Suprapubic skin (tissue), 4 donors: Measurements from ENCODE around the gene UGT3A1. TPM values are rescaled to one million over a fixed set of nuclear protein-coding genes. Genes with fewer than 3 reads are reported as not detected.

Experiments used
- DNase-seq, 2 donors: peaks; one replicate each; pipeline ENCODE4 v3.0.0-alpha.2; 2019; ENCODE audit warnings: low spot score in 2 of 2
- H3K27ac ChIP-seq: fragments of 200-600 bp; sonication (generic); one replicate; pipeline ENCODE4 v1.5.1; 2019
- H3K27me3 ChIP-seq: fragments of 200-600 bp; sonication (generic); one replicate; pipeline ENCODE4 v1.5.1; 2019
- H3K36me3 ChIP-seq: fragments of 200-600 bp; sonication (generic); one replicate; pipeline ENCODE4 v1.5.1; 2019
- H3K4me1 ChIP-seq: fragments of 200-600 bp; sonication (generic); one replicate; pipeline ENCODE4 v1.5.1; 2019
- H3K4me3 ChIP-seq: fragments of 200-600 bp; sonication (generic); one replicate; pipeline ENCODE4 v1.5.1; 2019; ENCODE audit warnings: mild to moderate bottlenecking
- H3K9me3 ChIP-seq: fragments of 200-600 bp; sonication (generic); one replicate; pipeline ENCODE4 v1.5.1; 2019
- CTCF ChIP-seq, 2 donors: fragments of 200-600 bp in 1 of 2; fragments of 450-650 bp in 1 of 2; sonication (generic) in 1 of 2; IDR thresholded peaks; one replicate each; pipeline ENCODE4 v1.5.1; 2016 to 2019; ENCODE audit warnings: antibody characterized with exemption in 2 of 2, mild to moderate bottlenecking in 1 of 2, moderate library complexity in 1 of 2
- EP300 ChIP-seq: sonication (generic); formaldehyde crosslinking; IDR thresholded peaks from one replicate; pipeline ENCODE4 v1.6.1; 2017; ENCODE audit warnings: antibody characterized with exemption
- POLR2A ChIP-seq, 2 donors: fragments of 450-650 bp; IDR thresholded peaks; one replicate each; pipeline ENCODE4 v1.6.1; 2017; ENCODE audit warnings: antibody characterized with exemption in 2 of 2, mild to moderate bottlenecking in 2 of 2, moderate library complexity in 2 of 2
- POLR2AphosphoS5 ChIP-seq, 3 donors: sonication (generic); formaldehyde crosslinking; IDR thresholded peaks; one replicate each; pipeline ENCODE4 v1.6.1; 2017; ENCODE audit warnings: antibody characterized with exemption in 3 of 3
- WGBS: methylation state at CpG from one replicate; pipeline ENCODE4 v1.1.5; 2018; 5-methylcytosine and 5-hydroxymethylcytosine counted together
- total RNA-seq, 4 donors: library from RNA; depleted of rRNA; stranded (reverse); fragments of >200 nt; gene quantifications; one replicate each; pipeline ENCODE4 v1.1.0, GENCODE V29; 2016

UGT3A1 gene
- total RNA-seq, 4 donors from 2014 or later = 0.13 to 0.19 TPM; not detected in 2

GRCh38 chr5:36017622-36018021, 26.4 kb upstream of the UGT3A1 start:
- Histone ChIP-seq H3K4me3 (no peak overlapping the region), H3K27me3 (no peaks in the 10 kb centered on the region), H3K36me3 (no peaks in the 10 kb centered on the region), H3K27ac (no peak overlapping the region), H3K4me1 (no peaks in the 10 kb centered on the region), H3K9me3 (peaks cover 5% of the 10 kb centered on the region)
- no peak for DNase-seq
- no peak for TF ChIP-seq POLR2A (IDR thresholded peaks at IDR 0.05)
- WGBS = 36% methylated on average over 5 of the region's 5 CpGs

GRCh38 chr5:36017004-36017403, 25.8 kb upstream of the UGT3A1 start:
- H3K27me3 ChIP-seq = no peaks in the 10 kb centered on the region
- 42% methylated on average over 1 of the region's 1 CpG for WGBS
- TF ChIP-seq POLR2A (IDR thresholded peaks at IDR 0.05) (no peak), POLR2AphosphoS5 (IDR thresholded peaks at IDR 0.05) (no peak), CTCF (IDR thresholded peaks at IDR 0.05) (no peak), EP300 (no peak)

GRCh38 chr5:36013182-36013581, 22.0 kb upstream of the UGT3A1 start:
- no peaks in the 10 kb centered on the region for H3K27me3 ChIP-seq
- H3K4me1 ChIP-seq = no peaks in the 10 kb centered on the region
- no peaks in the 10 kb centered on the region for H3K36me3 ChIP-seq
- no peak for TF ChIP-seq POLR2AphosphoS5 (IDR thresholded peaks at IDR 0.05)
- no peak for TF ChIP-seq POLR2A (IDR thresholded peaks at IDR 0.05)
- no peak for TF ChIP-seq CTCF (IDR thresholded peaks at IDR 0.05)
- no peak for TF ChIP-seq EP300
- H3K4me3 ChIP-seq = no peak overlapping the region
- WGBS = 84% methylated on average over 2 of the region's 2 CpGs
- peaks cover 8% of the 10 kb centered on the region for H3K9me3 ChIP-seq
- no peak overlapping the region for H3K27ac ChIP-seq
- no peak for DNase-seq

More at GRCh38 chr5:36017004-36017403, 25.8 kb upstream of the UGT3A1 start:
- no peak overlapping the region for H3K27ac ChIP-seq
- peaks cover 5% of the 10 kb centered on the region for H3K9me3 ChIP-seq
- no peak for DNase-seq
- H3K36me3 ChIP-seq = no peaks in the 10 kb centered on the region
- H3K4me3 ChIP-seq = no peak overlapping the region
- H3K4me1 ChIP-seq = no peaks in the 10 kb centered on the region

GRCh38 chr5:36009698-36010097, 18.5 kb upstream of the UGT3A1 start:
- DNase-seq = no peak
- Histone ChIP-seq H3K4me1 (no peaks in the 10 kb centered on the region), H3K4me3 (no peak overlapping the region), H3K27me3 (no peaks in the 10 kb centered on the region), H3K36me3 (no peaks in the 10 kb centered on the region), H3K9me3 (peaks cover 3% of the 10 kb centered on the region), H3K27ac (no peak overlapping the region)
- 57% methylated on average over 1 of the region's 1 CpG for WGBS
- no peak for TF ChIP-seq POLR2AphosphoS5 (IDR thresholded peaks at IDR 0.05)
- TF ChIP-seq EP300 = no peak

GRCh38 chr5:36007366-36007765, 16.2 kb upstream of the UGT3A1 start:
- Histone ChIP-seq H3K4me3 (no peak overlapping the region), H3K27me3 (no peaks in the 10 kb centered on the region), H3K4me1 (no peaks in the 10 kb centered on the region), H3K9me3 (peaks cover 3% of the 10 kb centered on the region), H3K36me3 (no peaks in the 10 kb centered on the region), H3K27ac (no peak overlapping the region)
- DNase-seq = no peak
- TF ChIP-seq POLR2AphosphoS5 (IDR thresholded peaks at IDR 0.05) (no peak), CTCF (IDR thresholded peaks at IDR 0.05) (no peak), EP300 (no peak), POLR2A (IDR thresholded peaks at IDR 0.05) (no peak)

- peaks cover 3% of the 10 kb centered on the region for H3K9me3 ChIP-seq
- H3K4me1 ChIP-seq = no peaks in the 10 kb centered on the region
- H3K27me3 ChIP-seq = no peaks in the 10 kb centered on the region
- TF ChIP-seq CTCF (IDR thresholded peaks at IDR 0.05) = no peak
- TF ChIP-seq POLR2A (IDR thresholded peaks at IDR 0.05) = no peak
- no peak for TF ChIP-seq EP300
- no peak for TF ChIP-seq POLR2AphosphoS5 (IDR thresholded peaks at IDR 0.05)
- no peak overlapping the region for H3K27ac ChIP-seq
- H3K36me3 ChIP-seq = no peaks in the 10 kb centered on the region
- no peak for DNase-seq
- 90% methylated on average over 1 of the region's 1 CpG for WGBS
- no peak overlapping the region for H3K4me3 ChIP-seq
These were observed 15.0 kb upstream of the UGT3A1 start for GRCh38 chr5:36006163-36006562.
